Ecto neural progenitor cell (in vitro differentiated cells): ENCODE data around the gene MAP3K3.
"Not testable (repeated sequence)": the region's sequence is repeated elsewhere in the genome, so short reads cannot be mapped to it uniquely, and the experiment has no call there.

Experiments used
- DNase-seq: peaks from one replicate; pipeline ENCODE4 v3.0.0-alpha.2; 2018; ENCODE audit warnings: low spot score

Gene MAP3K3

DNA sequence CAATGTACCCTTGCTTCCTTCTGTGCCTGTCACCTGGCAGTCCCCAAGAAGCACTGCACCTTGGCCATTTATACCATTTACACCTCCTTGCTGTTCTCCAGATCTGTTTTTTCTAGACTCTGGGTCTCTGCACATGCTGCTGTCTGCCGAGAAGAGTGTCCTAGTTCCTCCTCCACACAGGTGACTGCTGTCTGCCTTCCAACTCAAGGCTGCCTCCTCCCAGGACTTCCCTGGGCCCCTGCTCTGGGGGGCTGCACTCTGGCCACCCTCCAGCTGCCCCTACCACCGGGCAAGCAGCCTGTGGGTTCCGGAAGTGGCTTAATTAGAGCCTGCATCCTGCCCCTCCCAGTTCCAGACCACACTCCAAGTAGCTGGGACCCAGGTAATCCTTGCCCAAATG, 83.4 kb downstream of the MAP3K3 start:
- DNase-seq: no peak

DNA sequence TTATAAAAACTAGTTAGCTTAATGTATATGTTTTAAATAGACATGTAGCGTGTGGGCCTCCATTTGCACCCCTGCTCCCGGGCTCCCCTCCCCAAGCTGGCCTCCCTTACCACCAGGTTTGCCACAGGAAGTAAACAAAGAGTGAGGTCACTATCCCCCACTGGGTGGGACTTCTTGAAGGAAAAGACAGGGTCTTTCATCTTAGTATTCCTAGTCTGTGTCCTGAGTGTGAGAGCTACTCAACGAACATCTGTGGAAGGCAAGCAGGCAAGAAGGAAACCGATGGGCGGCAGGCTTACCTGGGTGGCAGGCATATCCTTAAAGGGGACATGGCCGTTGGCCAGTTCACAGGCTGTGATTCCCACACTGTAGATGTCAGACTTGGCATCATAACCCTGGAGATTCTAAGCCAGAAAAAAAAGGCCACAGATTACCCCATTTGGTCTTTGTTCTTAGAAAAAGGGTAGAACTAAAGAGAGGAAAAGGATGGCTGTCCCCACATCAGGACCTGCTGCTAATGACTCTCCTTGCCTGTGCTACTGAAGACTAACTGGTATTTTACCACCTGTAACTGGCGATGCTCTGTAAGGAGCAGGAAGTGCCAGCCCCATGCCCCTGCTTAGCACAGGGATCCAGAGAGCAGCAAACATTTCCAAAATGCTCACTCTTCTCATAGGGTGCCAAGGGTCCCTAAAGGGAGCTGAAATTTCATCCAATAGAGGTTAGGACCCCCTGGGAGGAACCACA, 84.3 kb downstream of the MAP3K3 start:
- no peak for DNase-seq

DNA sequence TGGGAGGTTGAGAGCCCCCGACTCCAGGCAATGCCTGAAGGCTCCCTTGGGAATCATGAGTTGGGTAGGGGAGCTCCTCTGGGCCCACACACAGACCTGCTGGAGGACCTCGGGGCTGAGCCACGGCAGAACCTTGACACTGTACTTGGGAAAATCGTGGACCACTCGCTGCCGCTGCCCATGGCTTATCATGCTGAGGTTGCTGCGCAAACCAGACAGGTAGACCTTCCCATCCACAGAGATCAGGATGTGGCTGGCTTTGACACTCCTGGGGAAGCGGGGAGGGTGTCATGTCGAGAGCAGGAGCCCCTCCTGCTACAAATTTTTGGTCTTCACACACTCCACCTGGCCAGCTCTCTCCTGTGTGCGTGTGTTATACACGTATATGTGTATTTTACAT, 84.9 kb downstream of the MAP3K3 start:
- no peak for DNase-seq

DNA sequence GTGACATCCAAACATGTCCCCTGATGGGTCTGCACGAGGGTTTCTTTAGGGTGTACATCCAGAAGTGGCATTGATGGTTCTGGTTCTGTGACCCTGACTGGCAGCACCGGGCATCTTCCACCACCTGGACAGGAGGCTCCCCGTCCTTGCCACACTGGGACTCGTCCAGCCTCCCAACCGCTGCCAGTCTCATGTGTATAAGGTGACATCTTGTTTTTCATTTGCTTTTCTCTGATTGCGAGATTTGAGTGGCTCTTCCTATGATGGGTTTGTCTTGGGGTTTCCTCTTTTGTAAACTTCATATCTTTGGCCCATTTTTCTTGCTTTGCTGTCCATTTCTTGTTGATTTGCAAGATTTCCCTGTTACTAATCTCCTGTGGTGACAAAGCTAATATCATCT, 86.9 kb downstream of the MAP3K3 start:
- DNase-seq: no peak

DNA sequence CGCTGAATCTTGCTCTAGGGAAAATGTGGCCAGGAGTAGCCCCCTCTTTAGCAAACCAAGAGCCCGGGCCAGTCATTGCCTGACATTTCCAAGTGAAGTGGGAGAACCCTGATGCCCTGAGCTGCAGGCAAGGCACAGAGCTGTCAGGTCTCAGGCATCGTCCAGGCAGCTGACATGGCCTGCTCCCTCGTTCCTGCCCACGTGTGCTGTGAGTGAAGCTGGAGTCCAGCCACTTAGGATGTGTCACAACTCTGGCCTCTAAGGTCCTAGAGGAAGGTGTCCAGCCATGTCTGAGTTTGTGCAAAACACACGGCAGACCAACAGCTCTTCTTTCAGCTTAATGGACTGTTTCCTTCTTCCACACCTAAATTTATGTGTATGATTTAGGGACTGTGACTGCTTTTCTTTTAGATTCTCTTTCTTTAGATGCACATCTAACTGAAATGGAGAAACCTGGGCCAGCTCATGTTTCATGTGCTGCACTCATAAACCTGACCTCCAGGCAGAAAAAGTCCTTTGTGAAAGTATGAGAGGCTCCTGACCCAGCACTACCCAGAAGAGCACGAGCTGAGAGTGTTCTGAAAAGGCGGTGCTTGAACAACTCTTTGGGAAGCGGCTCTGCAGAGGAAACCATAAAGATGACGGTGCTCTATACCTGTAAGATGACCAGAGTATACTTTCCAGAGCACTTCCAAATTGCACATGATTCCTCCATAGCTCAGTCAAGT, 92.5 kb downstream of the MAP3K3 start:
- DNase-seq: no peak

DNA sequence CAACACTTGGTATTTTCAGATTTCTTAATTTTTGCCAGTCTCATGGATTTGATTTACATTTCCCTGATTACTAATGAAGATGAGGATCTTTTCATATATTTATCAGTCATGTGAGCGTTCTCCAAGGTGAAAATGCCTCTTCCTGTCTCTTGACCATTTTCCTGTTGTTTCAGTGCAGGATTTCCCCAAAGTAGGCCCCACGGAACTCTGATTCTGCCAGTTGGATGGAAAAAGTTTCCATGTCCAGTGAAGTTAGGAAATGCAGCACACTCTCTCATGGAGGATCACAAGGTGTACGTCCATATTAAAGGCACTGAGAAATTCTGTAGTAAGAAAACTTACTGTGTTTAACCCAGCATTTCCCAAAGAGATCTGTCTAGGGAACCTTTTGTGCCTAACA, 94.2 kb downstream of the MAP3K3 start:
- no peak for DNase-seq

DNA sequence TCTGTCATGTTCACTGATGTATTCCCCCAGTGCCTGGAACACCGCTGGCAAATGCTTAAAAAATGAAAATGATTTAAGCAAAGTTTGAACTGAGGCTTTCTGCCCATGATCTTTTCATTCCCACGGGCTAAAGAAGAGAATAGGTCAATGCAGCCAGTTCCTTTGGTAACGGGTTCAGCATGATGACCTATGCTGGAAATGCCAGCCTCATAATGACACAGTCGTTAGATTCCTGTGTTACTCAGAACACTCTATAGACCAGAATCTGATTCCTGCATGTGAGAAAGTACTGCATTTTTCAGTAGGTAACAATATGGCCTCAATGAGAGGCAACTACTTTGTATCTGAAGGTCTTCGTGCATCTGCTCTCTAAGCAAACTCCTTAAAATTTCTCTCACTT, 96.8 kb downstream of the MAP3K3 start:
- no peak for DNase-seq

DNA sequence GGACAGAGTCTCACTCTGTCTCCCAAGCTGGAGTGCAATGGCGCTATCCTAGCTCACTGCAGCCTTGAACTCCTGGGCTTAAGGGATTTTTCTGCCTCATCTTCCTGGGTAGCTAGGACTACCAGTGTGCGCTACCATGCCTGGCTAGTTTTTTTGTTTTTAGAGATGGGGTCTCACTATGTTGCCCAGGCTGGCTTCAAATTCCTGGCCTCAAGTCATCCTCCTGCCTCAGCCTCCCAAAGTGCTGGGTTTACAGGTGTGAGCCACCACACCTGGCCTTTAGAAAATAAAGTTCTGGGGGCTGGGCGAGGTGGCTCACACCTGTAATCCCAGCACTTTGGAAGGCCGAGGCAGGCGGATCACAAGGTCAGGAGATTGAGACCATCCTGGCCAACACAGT, 98.0 kb downstream of the MAP3K3 start:
- DNase-seq: not testable (repeated sequence)

DNA sequence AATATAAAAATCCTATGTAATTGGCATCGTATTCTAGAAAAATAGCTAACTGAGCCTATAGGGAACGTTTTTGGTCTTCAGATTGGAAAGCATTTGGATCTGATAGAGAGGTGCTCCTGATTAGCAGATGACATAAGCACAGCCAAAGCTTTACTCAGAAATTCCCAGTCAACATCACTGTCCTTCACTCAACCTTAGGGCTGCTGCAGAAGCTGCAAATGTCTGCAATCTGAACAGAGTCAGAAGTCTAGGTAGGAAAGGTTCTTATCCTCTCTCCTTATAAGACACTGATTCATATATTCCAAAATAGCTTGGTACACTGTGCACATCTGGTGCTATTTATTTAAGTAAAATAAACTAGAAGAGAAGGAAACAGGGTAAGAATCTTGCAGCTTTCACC, 100.2 kb downstream of the MAP3K3 start:
- no peak for DNase-seq

DNA sequence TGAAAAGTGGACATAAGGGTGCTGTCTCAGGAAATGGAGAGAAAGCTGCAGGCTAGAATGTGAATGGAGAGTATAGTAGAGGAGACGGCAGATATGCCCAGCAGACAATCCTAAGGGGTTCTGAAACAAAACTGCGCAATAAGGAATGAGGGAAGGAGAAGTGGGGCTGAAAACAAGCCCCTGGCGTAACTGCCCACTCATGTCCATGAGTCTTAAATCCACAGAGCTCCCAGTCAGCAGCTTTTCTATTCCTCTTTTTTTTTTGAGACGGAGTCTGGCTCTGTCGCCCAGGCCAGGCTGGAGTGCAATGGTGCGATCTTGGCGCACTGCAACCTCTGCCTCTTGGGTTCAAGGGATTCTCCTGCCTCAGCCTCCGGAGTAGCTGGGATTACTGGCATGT, 113.5 kb downstream of the MAP3K3 start:
- DNase-seq: no peak

DNA sequence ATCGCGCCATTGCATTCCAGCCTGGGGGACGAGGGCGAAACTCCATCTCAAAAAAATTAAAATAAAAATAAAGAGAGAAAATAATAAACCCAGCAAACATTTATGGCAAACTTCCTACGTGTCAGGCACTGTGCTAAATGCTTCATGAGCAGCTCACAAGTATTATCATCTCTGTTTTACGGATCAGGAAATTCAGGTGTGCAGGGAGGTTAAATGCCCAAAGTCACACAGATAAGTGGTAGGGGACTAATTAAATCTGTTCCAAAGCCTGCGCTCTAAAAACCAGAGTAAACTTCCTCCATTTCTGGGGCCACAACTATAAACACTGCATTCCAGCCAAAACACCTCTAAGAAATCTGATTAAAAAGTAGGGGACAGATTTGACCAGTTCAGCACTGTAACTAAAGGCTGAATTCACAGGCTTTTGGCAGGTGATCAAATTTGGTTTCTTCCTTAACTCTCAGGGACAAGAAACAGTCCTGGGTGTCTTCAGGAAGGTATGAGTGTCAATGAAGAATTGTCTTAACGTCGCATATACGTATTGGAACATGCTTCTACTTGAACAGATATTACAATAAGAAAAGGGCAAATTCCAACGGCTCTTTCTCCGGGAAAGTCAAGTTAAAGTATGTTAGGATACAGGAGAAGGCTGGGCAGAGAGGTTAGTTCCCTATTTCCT, 118.4 kb downstream of the MAP3K3 start:
- no peak for DNase-seq

DNA sequence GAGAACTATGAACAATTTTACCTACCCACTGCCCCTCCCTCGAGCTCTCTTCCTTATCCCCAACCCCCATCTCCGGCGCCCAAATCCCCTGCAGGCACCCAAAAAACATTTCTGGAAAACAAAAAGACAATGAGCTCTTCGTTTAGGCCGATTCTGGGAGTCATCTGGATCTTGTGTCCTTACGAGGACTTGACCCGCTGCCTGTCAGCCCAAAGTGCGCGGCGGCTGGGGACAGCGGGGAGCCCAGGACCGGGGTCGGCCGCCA, 118.9 kb downstream of the MAP3K3 start:
- DNase-seq: no peak

DNA sequence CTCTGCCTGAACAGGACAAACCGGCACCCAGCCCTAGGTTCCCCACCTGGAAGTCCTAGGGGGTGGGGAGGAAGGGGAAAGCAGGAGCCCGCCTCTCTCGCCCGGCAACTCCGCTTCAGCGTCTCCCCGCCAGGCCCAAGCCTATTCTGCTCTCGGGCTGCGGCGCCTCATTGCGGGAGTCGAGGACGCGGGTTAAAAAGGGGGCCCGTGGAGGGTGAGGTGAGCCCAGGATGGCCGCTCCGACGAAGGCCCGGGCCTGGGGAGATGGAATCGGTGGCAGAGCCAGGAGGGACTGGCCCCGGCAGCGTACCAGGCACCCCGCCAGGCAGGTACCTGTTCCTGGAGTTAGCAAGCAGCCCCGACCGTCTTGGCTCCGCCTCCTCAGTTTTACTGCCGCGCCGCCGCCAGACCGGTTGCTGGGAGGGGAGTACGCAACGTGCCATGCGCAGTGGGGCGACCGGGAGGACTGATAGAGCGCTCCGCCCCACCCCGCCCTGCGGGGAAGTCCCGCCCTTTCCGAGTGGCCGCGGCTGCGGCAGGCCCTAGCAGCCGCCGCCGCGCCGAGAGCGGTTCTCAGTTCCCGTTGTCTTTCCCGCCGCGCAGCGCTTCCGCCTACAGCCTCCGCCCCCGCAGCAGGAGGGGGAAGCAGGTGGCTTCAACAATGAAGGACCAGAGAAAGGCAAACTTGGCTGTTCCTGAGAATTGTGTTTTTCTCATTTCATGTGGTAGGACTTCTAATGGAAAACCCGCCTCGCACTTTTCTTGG, 119.4 kb downstream of the MAP3K3 start, which contains the start of gene STRADA:
STRADA (minus strand) TSS at position 392 of the 766 bp plus-strand sequence. CDS start 13,430 bp downstream, outside the sequence.
- DNase-seq: peak; percentile 100
